PC-3 (cell line): Measurements from ENCODE around the gene TENM4.

Experiments used
- CTCF ChIP-seq: fragments of 300-600 bp; sonication (generic); conservative IDR thresholded peaks from 2 replicates; pipeline ENCODE4 v1.5.1; 2017; ENCODE audit warnings: antibody characterized with exemption, low read depth, mild to moderate bottlenecking, low read length
- EZH2phosphoT487 ChIP-seq: fragments of 300-600 bp; sonication (generic); IDR thresholded peaks from 2 replicates; pipeline ENCODE4 v1.6.1; 2018; ENCODE audit warnings: mild to moderate bottlenecking, antibody characterized with exemption, low read length, borderline replicate concordance

- TF ChIP-seq CTCF, result no peak
- no peak for TF ChIP-seq EZH2phosphoT487
Observed at GRCh38 chr11:78651136-78651775, 789.6 kb downstream of the TENM4 start.
